Panc1 (cell line): Measurements from ENCODE around the gene SLC9A9.

Experiments
- POLR2AphosphoS5 ChIP-seq: IDR thresholded peaks from 2 replicates; pipeline ENCODE4 v1.6.1; 2012; ENCODE audit warnings: mild to moderate bottlenecking, low read depth, low read length, moderate library complexity
- TF ChIP-seq, protein P1 (sequence below): fragments of 450-650 bp; IDR thresholded peaks from 2 replicates; pipeline ENCODE4 v1.5.1; 2017; ENCODE audit warnings: mild to moderate bottlenecking

DNA sequence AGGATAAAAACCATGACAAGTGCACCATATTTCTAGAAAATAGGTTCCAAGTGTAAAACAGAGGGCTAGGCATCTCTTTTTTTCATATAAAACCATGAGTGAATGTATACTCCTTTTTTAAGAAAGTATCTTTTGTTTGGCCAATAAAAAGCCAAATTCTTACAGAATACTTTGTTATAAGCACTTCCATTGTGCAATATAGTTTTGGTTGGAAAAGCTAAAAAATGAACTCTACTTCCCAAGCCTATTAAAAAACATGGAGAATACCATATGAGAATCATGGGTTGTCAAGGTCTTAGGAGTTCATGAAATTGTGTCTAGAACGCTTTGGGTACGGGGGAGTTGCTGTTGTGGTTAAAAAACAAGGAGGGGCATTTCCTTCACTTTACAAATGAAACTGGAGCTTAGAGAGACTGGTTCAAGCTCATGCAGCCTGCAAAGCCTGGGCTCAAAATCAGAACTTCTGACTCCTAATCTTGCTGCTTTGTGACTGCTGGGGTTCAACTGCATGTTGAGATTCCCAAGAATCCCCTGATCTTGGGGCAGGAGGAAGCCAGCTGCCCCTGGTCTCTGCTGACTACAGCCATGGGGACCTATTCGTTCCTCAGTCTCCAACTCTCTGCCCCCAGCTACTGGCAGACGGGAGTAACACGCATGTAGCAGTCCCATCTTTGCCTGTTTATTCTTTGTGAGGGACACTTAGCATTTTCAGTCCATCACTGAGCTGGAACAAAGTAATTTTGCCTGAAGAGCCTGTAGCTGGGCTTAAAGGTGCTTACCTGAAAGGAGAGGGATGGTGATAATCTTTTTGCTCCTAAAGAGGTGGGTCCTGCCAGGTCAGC is 499.6 kb downstream of the SLC9A9 start:
- TF ChIP-seq, protein P1, sequence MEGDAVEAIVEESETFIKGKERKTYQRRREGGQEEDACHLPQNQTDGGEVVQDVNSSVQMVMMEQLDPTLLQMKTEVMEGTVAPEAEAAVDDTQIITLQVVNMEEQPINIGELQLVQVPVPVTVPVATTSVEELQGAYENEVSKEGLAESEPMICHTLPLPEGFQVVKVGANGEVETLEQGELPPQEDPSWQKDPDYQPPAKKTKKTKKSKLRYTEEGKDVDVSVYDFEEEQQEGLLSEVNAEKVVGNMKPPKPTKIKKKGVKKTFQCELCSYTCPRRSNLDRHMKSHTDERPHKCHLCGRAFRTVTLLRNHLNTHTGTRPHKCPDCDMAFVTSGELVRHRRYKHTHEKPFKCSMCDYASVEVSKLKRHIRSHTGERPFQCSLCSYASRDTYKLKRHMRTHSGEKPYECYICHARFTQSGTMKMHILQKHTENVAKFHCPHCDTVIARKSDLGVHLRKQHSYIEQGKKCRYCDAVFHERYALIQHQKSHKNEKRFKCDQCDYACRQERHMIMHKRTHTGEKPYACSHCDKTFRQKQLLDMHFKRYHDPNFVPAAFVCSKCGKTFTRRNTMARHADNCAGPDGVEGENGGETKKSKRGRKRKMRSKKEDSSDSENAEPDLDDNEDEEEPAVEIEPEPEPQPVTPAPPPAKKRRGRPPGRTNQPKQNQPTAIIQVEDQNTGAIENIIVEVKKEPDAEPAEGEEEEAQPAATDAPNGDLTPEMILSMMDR, result peak; percentile 23
- TF ChIP-seq POLR2AphosphoS5, result no peak
